A673 (cell line): ENCODE data around the gene APCS. TPM values are rescaled to one million over a fixed set of nuclear protein-coding genes. Genes with fewer than 3 reads are reported as not detected.

Experiments used
- BruUV-seq: library from RNA; stranded (reverse); fragments of 400-500 nt; replicated peaks from 2 replicates; lab custom pipeline; 2021; lab: Mats Ljungman, UMichigan
- CTCF ChIA-PET: fragments of 300-600 bp; sonication (Branson Sonifier 250); formaldehyde crosslinking; loops from one replicate; lab custom pipeline; 2022; ENCODE audit warnings: antibody characterized with exemption; lab: Charles Lee
- POLR2A ChIA-PET: fragments of 300-600 bp; sonication (Branson Sonifier 250); formaldehyde crosslinking; loops from one replicate; lab custom pipeline; 2022; ENCODE audit warnings: antibody characterized with exemption; ENCODE audit not compliant: low non-redundant PET; lab: Charles Lee
- DNase-seq: peaks from one replicate; pipeline ENCODE4 v3.0.0-alpha.2; 2015; ENCODE audit warnings: low spot score
- H3K27ac ChIP-seq: fragments of 200-600 bp; sonication (generic); 2 replicates; pipeline ENCODE4 v1.5.1; 2016; ENCODE audit warnings: mixed run types, low read depth, mild to moderate bottlenecking, mixed read lengths, antibody characterized with exemption, low read length; ENCODE audit not compliant: poor library complexity, severe bottlenecking
- H3K27me3 ChIP-seq: fragments of 200-600 bp; sonication (generic); replicated peaks from 2 replicates; pipeline ENCODE4 v1.6.1; 2017; ENCODE audit warnings: mixed run types, low read depth, mild to moderate bottlenecking, mixed read lengths, antibody characterized with exemption, low read length; ENCODE audit not compliant: insufficient read depth, poor library complexity
- H3K36me3 ChIP-seq: fragments of 200-600 bp; sonication (generic); 2 replicates; pipeline ENCODE4 v1.6.1; 2016; ENCODE audit warnings: mixed run types, mild to moderate bottlenecking, mixed read lengths, antibody characterized with exemption, low read length; ENCODE audit not compliant: insufficient read depth, poor library complexity, severe bottlenecking
- H3K4me1 ChIP-seq: fragments of 200-600 bp; sonication (generic); 2 replicates; pipeline ENCODE4 v1.6.1; 2017; ENCODE audit warnings: mixed run types, mild to moderate bottlenecking, mixed read lengths, antibody characterized with exemption, low read length; ENCODE audit not compliant: insufficient read depth, poor library complexity, severe bottlenecking
- H3K4me3 ChIP-seq: fragments of 200-600 bp; sonication (generic); 2 replicates; pipeline ENCODE4 v1.5.1; 2016; ENCODE audit warnings: low read depth, mixed run types, mild to moderate bottlenecking, mixed read lengths, low read length; ENCODE audit not compliant: poor library complexity, severe bottlenecking
- H3K9me3 ChIP-seq: fragments of 200-600 bp; sonication (generic); 2 replicates; pipeline ENCODE4 v1.6.1; 2016; ENCODE audit warnings: mixed run types, low read depth, mild to moderate bottlenecking, mixed read lengths, antibody characterized with exemption, low read length; ENCODE audit not compliant: poor library complexity, severe bottlenecking
- EZH2 ChIP-seq: fragments of 200-600 bp; sonication (generic); IDR thresholded peaks from 2 replicates; pipeline ENCODE4 v1.6.1; 2017; ENCODE audit warnings: borderline replicate concordance, low read depth, mild to moderate bottlenecking, mixed read lengths, antibody characterized with exemption, low read length; ENCODE audit not compliant: poor library complexity, severe bottlenecking
- intact Hi-C: fragments of 100-400 bp; cut with micrococcal nuclease; formaldehyde crosslinking; loops from one replicate; pipeline ENCODE4 v1.10.0; 2022; ENCODE audit not compliant: unreplicated experiment
- total RNA-seq: library from RNA; stranded (reverse); gene quantifications from 2 replicates; pipeline ENCODE4 v1.2.3, GENCODE V29; 2021
- TF ChIP-seq, protein P1 (sequence below): fragments of 300-800, 200-600 bp; sonication (generic); conservative IDR thresholded peaks from 2 replicates; pipeline ENCODE4 v1.5.1; 2017; ENCODE audit warnings: low read depth, mild to moderate bottlenecking, antibody characterized with exemption, low read length, moderate library complexity, mixed read lengths

APCS gene
- total RNA-seq, 1 experiment from 2014 or later: not detected

DNA sequence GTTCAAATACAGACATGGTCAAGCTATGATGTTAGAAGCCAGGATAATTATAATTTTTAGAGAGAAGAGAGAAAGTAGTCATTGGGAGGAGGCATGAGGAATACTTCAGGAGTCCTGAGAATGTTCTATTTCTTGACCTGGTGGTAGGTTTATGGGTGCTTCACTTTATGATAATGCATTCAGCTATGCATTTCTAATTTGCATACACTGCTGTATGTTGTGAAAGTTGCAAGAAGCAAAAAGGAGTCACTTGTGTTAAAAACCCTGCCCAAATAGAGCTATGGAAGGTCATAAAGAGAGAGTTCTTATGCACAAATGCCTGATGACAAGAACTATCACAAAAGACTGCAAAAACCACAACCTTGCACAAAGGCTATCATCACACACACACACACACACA lies 45.3 kb downstream of the APCS start:
- Histone ChIP-seq H3K27ac (no peak overlapping the region), H3K27me3 (peaks cover 1% of the 10 kb centered on the region), H3K36me3 (no peaks in the 10 kb centered on the region), H3K9me3 (no peaks in the 10 kb centered on the region), H3K4me3 (no peak overlapping the region), H3K4me1 (no peaks in the 10 kb centered on the region)
- TF ChIP-seq, protein P1, sequence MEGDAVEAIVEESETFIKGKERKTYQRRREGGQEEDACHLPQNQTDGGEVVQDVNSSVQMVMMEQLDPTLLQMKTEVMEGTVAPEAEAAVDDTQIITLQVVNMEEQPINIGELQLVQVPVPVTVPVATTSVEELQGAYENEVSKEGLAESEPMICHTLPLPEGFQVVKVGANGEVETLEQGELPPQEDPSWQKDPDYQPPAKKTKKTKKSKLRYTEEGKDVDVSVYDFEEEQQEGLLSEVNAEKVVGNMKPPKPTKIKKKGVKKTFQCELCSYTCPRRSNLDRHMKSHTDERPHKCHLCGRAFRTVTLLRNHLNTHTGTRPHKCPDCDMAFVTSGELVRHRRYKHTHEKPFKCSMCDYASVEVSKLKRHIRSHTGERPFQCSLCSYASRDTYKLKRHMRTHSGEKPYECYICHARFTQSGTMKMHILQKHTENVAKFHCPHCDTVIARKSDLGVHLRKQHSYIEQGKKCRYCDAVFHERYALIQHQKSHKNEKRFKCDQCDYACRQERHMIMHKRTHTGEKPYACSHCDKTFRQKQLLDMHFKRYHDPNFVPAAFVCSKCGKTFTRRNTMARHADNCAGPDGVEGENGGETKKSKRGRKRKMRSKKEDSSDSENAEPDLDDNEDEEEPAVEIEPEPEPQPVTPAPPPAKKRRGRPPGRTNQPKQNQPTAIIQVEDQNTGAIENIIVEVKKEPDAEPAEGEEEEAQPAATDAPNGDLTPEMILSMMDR: no peak
- TF ChIP-seq EZH2: no peak
- ChIA-PET CTCF (no interaction called here), POLR2A (no interaction called here)
- intact Hi-C loops: no loop called here
- BruUV-seq: no TSS peak
- DNase-seq: no peak

Other genes with a start within 250 kb of the APCS start
- not detected in 2 replicates for gene OR10J4, start 155.6 kb upstream of the APCS start, total RNA-seq
- not detected in 2 replicates for gene OR10J1, start 148.1 kb upstream of the APCS start, total RNA-seq
- not detected in 2 replicates for gene OR10J5, start 51.8 kb upstream of the APCS start, total RNA-seq
- gene CRP, start 126.8 kb downstream of the APCS start, total RNA-seq: not detected in 2 replicates
- gene DUSP23, start 193.1 kb downstream of the APCS start, total RNA-seq: 27.9 and 31.0 TPM in 2 replicates
- 0.15 TPM in 1 of 2 replicates, not detected in the other for gene FCRL6, start 214.5 kb downstream of the APCS start, total RNA-seq
- gene SLAMF8, start 239.0 kb downstream of the APCS start, total RNA-seq: not detected in 2 replicates